GM23338 (cell line): ENCODE data around the gene DMD.

Experiments
- CTCF ChIP-seq, 2 experiments: fragments of 200-600 bp in 1 of 2; sonication (generic) in 1 of 2; conservative IDR thresholded peaks; 2 replicates each; pipeline versions ENCODE4 v1.5.1 to v1.6.1; 2016 to 2017; ENCODE audit warnings: antibody characterized with exemption in 2 of 2, low read depth in 2 of 2, mild to moderate bottlenecking in 2 of 2, moderate library complexity in 1 of 2
- EZH2 ChIP-seq: fragments of 200-600 bp; sonication (generic); IDR thresholded peaks from one replicate; pipeline ENCODE4 v1.8.0; 2017; ENCODE audit warnings: antibody characterized with exemption, mild to moderate bottlenecking, low read depth; ENCODE audit not compliant: unreplicated experiment
- POLR2AphosphoS5 ChIP-seq: IDR thresholded peaks from 2 replicates; pipeline ENCODE4 v1.6.1; 2016; ENCODE audit warnings: antibody characterized with exemption, low read depth
- REST ChIP-seq: IDR thresholded peaks from one replicate; pipeline ENCODE4 v1.6.1; 2018; ENCODE audit warnings: antibody characterized with exemption; ENCODE audit not compliant: unreplicated experiment
- STAT1 ChIP-seq: IDR thresholded peaks from one replicate; pipeline ENCODE4 v1.6.1; 2016; ENCODE audit warnings: antibody characterized with exemption; ENCODE audit not compliant: unreplicated experiment

- TF ChIP-seq CTCF (conservative IDR thresholded peaks at IDR 0.05; ENCODE audit: low read depth in 2 of 2): peak; percentile 50 to 54
- no peak for TF ChIP-seq EZH2
- TF ChIP-seq POLR2AphosphoS5: no peak
- no peak for TF ChIP-seq REST
- no peak for TF ChIP-seq STAT1
These were observed 803.0 kb downstream of the DMD start for GRCh38 chrX:32408389-32408788.
